Measurements from ENCODE around the gene MVB12B.

The MVB12B gene

GRCh38 chr9:126296687-126297086 lies 29.9 kb upstream of the MVB12B start:
- Mint-ChIP-seq H3K27me3 (peaks cover 23% of the 10 kb centered on the region), H3K27ac (no peak overlapping the region), H3K9me3 (no peaks in the 10 kb centered on the region), H3K4me1 (ENCODE audit: low read depth) (no peaks in the 10 kb centered on the region), H3K36me3 (ENCODE audit: low read depth) (no peaks in the 10 kb centered on the region), H3K4me3 (no peak overlapping the region)
- intact Hi-C loops (cut with micrococcal nuclease) = no loop called here

- intact Hi-C loops (cut with micrococcal nuclease) = no loop called here
- Mint-ChIP-seq H3K36me3 (ENCODE audit: low read depth) (no peaks in the 10 kb centered on the region), H3K27me3 (peaks cover 19% of the 10 kb centered on the region), H3K9me3 (no peaks in the 10 kb centered on the region), H3K27ac (no peak overlapping the region), H3K4me3 (no peak overlapping the region), H3K4me1 (ENCODE audit: low read depth) (peaks cover 5% of the 10 kb centered on the region)
Measured at GRCh38 chr9:126297661-126298060, 29.0 kb upstream of the MVB12B start.

GRCh38 chr9:126298063-126298801 lies 28.4 kb upstream of the MVB12B start:
- intact Hi-C loops (cut with micrococcal nuclease) = no loop called here
- peaks cover 5% of the 10 kb centered on the region for H3K4me1 Mint-ChIP-seq (ENCODE audit: low read depth)
- no peak overlapping the region for H3K27ac Mint-ChIP-seq
- no peaks in the 10 kb centered on the region for H3K9me3 Mint-ChIP-seq
- H3K36me3 Mint-ChIP-seq (ENCODE audit: low read depth) = no peaks in the 10 kb centered on the region
- no peak overlapping the region for H3K4me3 Mint-ChIP-seq
- peaks cover 19% of the 10 kb centered on the region for H3K27me3 Mint-ChIP-seq

GRCh38 chr9:126299706-126300276 lies 26.8 kb upstream of the MVB12B start:
- Mint-ChIP-seq H3K36me3 (ENCODE audit: low read depth) (no peaks in the 10 kb centered on the region), H3K27ac (no peak overlapping the region), H3K9me3 (no peaks in the 10 kb centered on the region), H3K4me1 (ENCODE audit: low read depth) (peaks cover 5% of the 10 kb centered on the region), H3K27me3 (peaks cover 14% of the 10 kb centered on the region), H3K4me3 (no peak overlapping the region)
- intact Hi-C loops (cut with micrococcal nuclease) = loop anchor here (5.0 kb wide), 1 partner anchor 193 kb away; no protein-coding TSS in a partner anchor

GRCh38 chr9:126301196-126301595 lies 25.4 kb upstream of the MVB12B start:
- no peaks in the 10 kb centered on the region for H3K9me3 Mint-ChIP-seq
- H3K27ac Mint-ChIP-seq = no peak overlapping the region
- intact Hi-C loops (cut with micrococcal nuclease) = loop anchor here (5.0 kb wide), 1 partner anchor 191 kb away; no protein-coding TSS in a partner anchor

GRCh38 chr9:126301985-126302603 lies 24.5 kb upstream of the MVB12B start:
- intact Hi-C loops (cut with micrococcal nuclease) = loop anchor here (1.0 to 5.0 kb wide), 2 partner anchors 96 to 190 kb away; no protein-coding TSS in a partner anchor
- H3K27ac Mint-ChIP-seq = no peak overlapping the region
- no peak overlapping the region for H3K4me3 Mint-ChIP-seq
- H3K4me1 Mint-ChIP-seq (ENCODE audit: low read depth) = peaks cover 5% of the 10 kb centered on the region
- no peaks in the 10 kb centered on the region for H3K36me3 Mint-ChIP-seq (ENCODE audit: low read depth)
- peaks cover 5% of the 10 kb centered on the region for H3K27me3 Mint-ChIP-seq
- no peaks in the 10 kb centered on the region for H3K9me3 Mint-ChIP-seq

More at GRCh38 chr9:126301196-126301595, 25.4 kb upstream of the MVB12B start:
- H3K27me3 Mint-ChIP-seq = peaks cover 10% of the 10 kb centered on the region
- H3K4me3 Mint-ChIP-seq = no peak overlapping the region
- H3K4me1 Mint-ChIP-seq (ENCODE audit: low read depth) = peaks cover 5% of the 10 kb centered on the region
- no peaks in the 10 kb centered on the region for H3K36me3 Mint-ChIP-seq (ENCODE audit: low read depth)

- Mint-ChIP-seq H3K9me3 (no peaks in the 10 kb centered on the region), H3K27ac (no peak overlapping the region), H3K27me3 (peaks cover 5% of the 10 kb centered on the region), H3K4me3 (no peak overlapping the region), H3K4me1 (ENCODE audit: low read depth) (peaks cover 5% of the 10 kb centered on the region), H3K36me3 (ENCODE audit: low read depth) (no peaks in the 10 kb centered on the region)
- intact Hi-C loops (cut with micrococcal nuclease) = loop anchor here (1.0 to 5.0 kb wide), 2 partner anchors 96 to 190 kb away; no protein-coding TSS in a partner anchor
Measured at GRCh38 chr9:126302730-126303129, 23.9 kb upstream of the MVB12B start.

GRCh38 chr9:126303488-126303887 lies 23.1 kb upstream of the MVB12B start:
- H3K4me1 Mint-ChIP-seq (ENCODE audit: low read depth) = peaks cover 5% of the 10 kb centered on the region
- no peak overlapping the region for H3K4me3 Mint-ChIP-seq
- H3K36me3 Mint-ChIP-seq (ENCODE audit: low read depth) = no peaks in the 10 kb centered on the region
- intact Hi-C loops (cut with micrococcal nuclease) = loop anchor here (5.0 kb wide), 1 partner anchor 189 kb away; no protein-coding TSS in a partner anchor
- no peaks in the 10 kb centered on the region for H3K9me3 Mint-ChIP-seq
- no peak overlapping the region for H3K27ac Mint-ChIP-seq
- peaks cover 2% of the 10 kb centered on the region for H3K27me3 Mint-ChIP-seq

GRCh38 chr9:126304207-126304970 lies 22.2 kb upstream of the MVB12B start:
- Mint-ChIP-seq H3K4me3 (no peak overlapping the region), H3K27ac (no peak overlapping the region), H3K4me1 (ENCODE audit: low read depth) (peaks cover 7% of the 10 kb centered on the region), H3K9me3 (no peaks in the 10 kb centered on the region), H3K36me3 (ENCODE audit: low read depth) (no peaks in the 10 kb centered on the region), H3K27me3 (no peaks in the 10 kb centered on the region)
- intact Hi-C loops (cut with micrococcal nuclease) = loop anchor here (5.0 kb wide), 1 partner anchor 188 kb away; no protein-coding TSS in a partner anchor

GRCh38 chr9:126304971-126305320 lies 21.7 kb upstream of the MVB12B start:
- intact Hi-C loops (cut with micrococcal nuclease) = loop anchor here (5.0 kb wide), 1 partner anchor 187 kb away; no protein-coding TSS in a partner anchor
- H3K4me1 Mint-ChIP-seq (ENCODE audit: low read depth) = peaks cover 9% of the 10 kb centered on the region

GRCh38 chr9:126306071-126306647 lies 20.5 kb upstream of the MVB12B start:
- H3K36me3 Mint-ChIP-seq (ENCODE audit: low read depth) = no peaks in the 10 kb centered on the region
- H3K27me3 Mint-ChIP-seq = no peaks in the 10 kb centered on the region
- H3K4me3 Mint-ChIP-seq = no peak overlapping the region
- H3K9me3 Mint-ChIP-seq = no peaks in the 10 kb centered on the region
- peaks cover 9% of the 10 kb centered on the region for H3K4me1 Mint-ChIP-seq (ENCODE audit: low read depth)
- intact Hi-C loops (cut with micrococcal nuclease) = no loop called here
- no peak overlapping the region for H3K27ac Mint-ChIP-seq

More at GRCh38 chr9:126304971-126305320, 21.7 kb upstream of the MVB12B start:
- H3K9me3 Mint-ChIP-seq = no peaks in the 10 kb centered on the region
- no peak overlapping the region for H3K27ac Mint-ChIP-seq
- H3K27me3 Mint-ChIP-seq = no peaks in the 10 kb centered on the region
- no peaks in the 10 kb centered on the region for H3K36me3 Mint-ChIP-seq (ENCODE audit: low read depth)
- H3K4me3 Mint-ChIP-seq = no peak overlapping the region

GRCh38 chr9:126307322-126308061 lies 19.1 kb upstream of the MVB12B start:
- no peaks in the 10 kb centered on the region for H3K36me3 Mint-ChIP-seq (ENCODE audit: low read depth)
- no peaks in the 10 kb centered on the region for H3K9me3 Mint-ChIP-seq
- peaks cover 4% of the 10 kb centered on the region for H3K4me1 Mint-ChIP-seq (ENCODE audit: low read depth)
- H3K4me3 Mint-ChIP-seq = no peak overlapping the region
- H3K27ac Mint-ChIP-seq = no peak overlapping the region
- no peaks in the 10 kb centered on the region for H3K27me3 Mint-ChIP-seq
- intact Hi-C loops (cut with micrococcal nuclease) = no loop called here
